ENCODE results near the gene BCAS3.

The BCAS3 gene

DNA sequence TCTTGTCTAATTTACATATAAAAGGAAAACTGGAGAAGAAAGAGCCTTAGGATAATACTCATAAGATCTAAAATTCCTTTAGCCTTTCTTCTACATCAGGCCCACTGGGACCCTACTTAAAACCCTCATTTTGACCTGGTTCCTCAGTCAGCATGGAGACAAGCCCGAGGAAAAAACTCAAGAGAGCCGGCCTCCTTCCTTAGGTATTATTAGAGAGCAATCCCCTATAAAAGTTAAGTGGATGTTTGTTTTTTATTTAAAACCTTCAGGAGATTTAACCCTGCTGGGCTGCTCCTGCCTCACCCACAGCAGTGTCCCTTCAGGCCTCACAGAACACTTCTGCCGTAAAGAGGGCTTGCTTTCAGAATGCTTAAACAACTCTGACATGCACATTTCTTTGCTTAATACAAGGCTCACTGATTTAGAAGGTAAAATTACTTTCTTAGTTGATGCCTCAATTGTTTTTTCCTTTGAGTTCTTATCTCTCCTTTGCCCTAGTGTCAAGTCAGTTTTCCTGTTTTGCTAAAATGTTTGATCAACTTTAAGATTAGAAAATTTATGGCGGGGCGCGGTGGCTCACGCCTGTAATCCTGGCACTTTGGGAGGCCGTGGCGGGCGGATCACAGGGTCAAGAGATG, 576.4 kb downstream of the BCAS3 start:
- no peak for DNase-seq (ENCODE audit: low read depth)

DNA sequence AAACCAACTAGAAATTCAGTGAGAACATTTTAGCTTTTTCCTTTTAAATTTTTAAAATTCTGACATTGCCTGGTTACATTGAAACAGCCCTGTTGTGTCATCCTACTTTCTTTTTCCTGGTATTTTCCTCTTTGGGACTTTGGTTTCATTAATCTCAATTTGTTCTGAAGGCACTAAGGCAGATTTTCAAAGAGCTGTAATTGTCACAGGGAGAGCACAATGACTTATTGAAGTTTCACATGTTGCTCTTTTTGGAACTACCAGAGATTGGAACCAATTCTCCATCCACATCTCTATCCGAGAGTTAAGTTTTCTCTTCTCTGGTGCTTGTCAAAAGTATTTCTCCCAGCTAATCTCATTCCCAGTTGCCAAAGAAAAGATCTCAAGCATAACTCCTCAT, 577.3 kb downstream of the BCAS3 start:
- DNase-seq (ENCODE audit: low read depth), result no peak

DNA sequence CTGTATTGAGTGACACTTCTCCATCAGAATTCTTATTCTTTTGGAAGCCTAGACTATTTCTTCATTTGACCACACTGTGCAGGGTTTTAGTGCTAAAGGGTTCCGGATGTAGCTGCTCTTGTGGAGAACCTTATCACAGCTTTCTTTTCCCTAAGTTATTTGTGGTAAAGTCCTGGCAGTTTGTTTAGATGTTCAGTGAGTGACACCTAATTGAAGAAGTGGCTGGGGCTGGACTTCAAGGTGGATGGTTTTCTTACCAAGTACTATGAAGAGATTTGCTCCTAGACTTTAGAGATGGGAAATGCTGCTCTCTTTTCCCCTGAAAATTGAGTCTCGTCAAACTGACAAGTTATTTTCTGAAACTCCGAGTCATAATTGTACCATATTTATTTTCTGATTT, 578.0 kb downstream of the BCAS3 start:
- no peak for DNase-seq (ENCODE audit: low read depth)

DNA sequence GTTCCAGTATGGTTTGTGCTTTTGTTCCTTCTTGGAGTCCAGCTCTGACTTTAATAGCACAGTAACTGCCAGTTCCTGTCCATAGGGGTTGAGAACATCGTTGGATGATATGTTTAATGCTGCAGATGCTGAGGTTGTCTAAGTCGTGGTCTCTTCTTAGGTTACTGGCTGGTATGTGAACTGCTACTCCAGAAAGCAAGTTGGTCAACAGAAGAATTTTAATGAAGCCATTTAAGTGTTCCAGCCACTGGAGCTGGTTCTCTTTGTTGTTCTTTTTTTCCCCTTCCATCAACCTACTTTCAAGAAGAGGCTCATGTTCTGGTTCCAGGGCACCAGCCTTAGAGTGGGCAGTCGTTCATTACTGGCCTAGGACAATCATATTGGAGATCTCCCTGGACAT, 581.7 kb downstream of the BCAS3 start:
- DNase-seq (ENCODE audit: low read depth), result no peak

DNA sequence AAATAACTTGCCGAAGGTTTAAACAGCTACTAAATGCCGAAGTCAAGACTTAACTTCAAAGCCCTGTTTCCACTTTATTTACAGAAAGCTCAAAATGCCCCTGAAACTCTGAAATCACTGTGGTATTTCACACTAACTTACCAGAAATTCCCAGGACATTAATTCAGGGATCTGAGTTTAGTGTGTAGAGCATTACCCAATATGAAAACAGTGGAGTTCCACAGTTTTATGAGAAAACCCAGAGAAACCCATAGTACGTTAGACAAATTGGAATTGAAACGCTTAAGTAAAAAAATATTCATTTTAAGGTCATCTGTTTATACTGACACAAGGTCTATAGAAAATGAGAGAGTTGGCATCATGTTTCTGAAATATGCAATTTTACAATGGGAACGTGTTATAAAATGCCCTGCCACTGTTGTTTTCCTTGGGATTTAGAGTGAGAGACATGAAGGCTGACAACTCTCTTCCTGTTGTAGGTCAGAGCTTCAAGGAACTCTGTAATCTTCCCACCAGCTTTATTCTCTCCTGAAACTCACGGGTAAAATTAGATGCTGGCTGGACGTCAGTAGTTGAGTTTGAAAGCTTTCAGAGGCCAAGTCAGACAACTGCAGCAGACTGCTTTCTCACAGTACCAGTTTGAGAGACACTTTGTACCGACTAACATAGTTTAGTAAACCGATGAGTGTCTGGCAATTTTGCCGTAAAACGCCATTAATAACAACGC, 582.6 kb downstream of the BCAS3 start:
- DNase-seq (ENCODE audit: low read depth), result no peak

DNA sequence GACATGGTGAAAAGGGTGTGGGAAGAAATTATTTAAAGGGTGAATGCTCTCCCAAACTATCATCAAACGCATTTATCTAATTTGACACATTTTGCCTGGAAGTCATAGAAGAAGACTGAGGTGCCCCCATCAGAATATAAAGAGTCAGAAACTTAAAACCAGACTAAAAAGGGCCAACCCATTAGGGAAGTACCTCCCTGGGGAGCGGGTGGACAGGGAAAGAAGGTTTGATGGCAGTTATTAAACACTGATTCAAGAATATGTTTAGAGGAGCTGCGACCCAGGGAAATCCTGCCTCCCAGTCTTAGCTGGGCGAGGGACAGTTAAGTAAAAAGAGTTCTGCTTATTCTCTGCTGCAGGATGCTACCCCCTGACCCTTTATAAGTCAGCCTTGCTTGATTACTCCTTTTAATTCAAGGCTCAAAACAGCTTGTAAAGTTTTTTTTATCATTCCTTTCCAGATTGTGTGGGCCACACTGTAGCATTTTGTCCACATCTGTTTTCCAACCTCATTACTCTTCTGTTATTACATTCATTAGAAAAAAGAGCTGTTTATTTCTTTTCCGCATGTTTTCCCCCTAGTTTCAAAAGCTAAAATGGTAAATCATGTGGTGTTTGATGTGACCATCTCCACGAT, 583.5 kb downstream of the BCAS3 start:
- DNase-seq (ENCODE audit: low read depth), result no peak

DNA sequence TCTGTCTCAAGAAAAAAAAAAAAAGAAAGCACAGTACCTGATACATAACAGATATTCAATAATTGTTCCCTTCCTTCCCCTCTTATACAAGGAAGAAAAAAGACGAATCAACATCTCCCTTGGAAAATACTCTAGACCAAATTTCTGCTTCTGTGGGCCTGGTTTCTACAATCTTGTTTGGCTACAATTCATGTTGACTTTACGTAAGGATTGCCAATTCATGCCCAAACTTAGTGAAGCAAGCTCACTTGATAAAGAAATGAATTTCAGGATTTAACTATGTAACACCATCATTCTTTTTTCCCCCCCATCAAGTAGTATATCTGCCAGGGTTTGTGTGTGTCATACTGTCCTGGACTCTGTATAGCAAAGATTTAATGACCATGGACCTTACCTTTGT, 587.7 kb downstream of the BCAS3 start:
- no peak for DNase-seq (ENCODE audit: low read depth)

DNA sequence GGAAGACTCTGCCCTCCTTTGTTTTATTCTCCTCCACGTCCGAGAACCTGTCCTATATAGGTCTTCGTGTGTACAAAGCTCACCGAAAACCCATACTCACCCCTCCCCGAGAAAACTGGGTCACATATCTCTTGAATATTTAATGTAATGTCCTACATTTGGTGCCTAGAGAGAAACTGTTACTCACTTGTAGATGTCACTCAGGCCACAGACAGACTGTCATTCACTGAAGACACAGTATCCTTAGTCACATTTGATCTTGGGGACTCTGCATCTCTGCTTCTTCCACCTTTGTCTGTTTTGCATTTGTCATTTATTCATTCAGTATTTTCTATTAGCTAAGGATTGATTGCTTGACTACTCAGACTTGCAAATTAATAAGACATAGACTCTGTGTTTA, 590.2 kb downstream of the BCAS3 start:
- no peak for DNase-seq (ENCODE audit: low read depth)

DNA sequence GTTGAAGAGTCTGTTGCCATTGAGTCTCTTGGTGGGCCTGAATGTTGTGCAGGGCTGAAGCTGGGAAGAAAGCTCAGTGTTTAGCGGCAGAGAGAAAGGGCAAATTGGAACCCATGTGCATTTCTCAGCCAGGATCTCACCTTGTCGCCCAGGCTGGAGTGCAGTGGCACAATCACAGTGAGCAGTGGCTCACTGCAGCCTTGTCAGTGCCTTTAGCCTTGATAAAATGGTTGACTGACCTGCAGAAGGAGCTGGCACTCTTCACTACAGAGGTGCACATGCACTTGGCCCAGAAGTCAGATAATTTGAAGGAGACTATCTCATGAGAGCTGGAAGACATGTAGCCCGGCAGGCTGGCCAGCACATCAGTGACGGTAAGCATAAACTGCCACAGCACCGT, 597.7 kb downstream of the BCAS3 start:
- no peak for DNase-seq (ENCODE audit: low read depth)

DNA sequence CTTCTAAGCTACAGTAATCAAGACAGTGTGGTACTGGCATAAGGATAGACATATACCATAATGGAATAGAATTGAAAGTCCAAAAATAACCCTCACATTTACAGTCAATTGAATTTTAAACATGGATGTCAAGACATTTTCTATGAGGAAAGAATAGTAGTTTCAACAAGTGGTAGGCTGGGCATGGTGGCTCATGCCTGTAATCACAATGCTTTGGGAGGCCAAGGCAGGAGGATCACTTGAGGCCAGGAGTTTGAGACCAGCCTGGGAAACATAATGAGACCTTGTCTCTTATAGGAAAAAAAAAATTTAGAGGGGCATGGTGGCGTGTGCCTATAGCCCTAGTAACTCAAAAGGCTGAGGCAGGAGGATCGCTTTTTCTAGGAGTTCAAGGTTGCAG, 599.2 kb downstream of the BCAS3 start:
- DNase-seq (ENCODE audit: low read depth), result no peak

DNA sequence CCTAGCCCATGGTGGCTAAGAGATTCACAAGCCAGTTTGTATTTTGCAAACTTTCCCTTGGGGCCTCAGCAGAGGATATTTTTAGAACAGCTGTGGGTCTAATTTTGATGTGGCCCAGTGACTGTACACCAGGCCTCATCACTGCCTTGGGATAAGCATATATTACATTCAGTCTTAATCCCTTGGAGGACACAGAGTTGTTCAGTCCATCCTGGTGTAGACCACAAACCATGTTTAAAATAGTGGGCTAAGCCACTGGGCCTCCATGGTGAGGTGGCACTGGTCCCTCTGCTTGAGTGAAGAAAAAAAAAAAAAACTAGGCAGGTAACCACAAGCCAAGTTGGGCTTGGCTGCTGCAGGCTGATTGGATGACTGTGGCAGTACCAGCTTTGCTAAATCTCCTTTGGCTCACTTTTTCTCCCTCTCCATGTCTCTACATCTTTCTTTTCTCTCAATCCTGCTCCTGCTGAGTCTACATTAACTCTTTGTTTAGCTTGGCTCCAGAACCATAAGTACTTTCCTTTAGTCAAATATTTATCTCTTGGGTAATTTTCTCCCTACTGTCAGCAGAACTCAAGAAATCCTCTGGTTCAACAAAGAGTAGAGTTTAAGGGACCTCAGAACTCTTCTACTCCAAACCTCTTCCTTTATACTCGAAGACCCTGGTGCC, 602.0 kb downstream of the BCAS3 start:
- DNase-seq (ENCODE audit: low read depth), result no peak

DNA sequence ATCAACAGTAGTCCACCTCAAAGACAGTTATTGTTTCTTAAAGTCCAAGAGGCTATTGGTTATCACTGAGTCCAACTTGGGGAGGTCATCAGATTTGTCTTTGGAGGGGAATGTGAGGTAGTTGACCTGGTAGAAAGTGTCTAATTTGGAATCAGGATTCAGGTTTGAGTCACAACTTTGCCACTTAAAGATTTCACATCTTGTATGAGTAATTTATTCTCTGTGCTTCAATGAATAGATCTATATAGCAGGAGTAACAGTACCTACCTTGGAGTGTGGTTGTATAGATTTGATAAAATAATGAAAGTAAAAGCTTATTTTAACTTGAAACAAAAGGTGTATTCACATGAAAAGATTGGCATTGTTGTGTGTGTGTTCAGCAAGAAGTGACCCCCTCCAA, 602.7 kb downstream of the BCAS3 start:
- DNase-seq (ENCODE audit: low read depth), result no peak

DNA sequence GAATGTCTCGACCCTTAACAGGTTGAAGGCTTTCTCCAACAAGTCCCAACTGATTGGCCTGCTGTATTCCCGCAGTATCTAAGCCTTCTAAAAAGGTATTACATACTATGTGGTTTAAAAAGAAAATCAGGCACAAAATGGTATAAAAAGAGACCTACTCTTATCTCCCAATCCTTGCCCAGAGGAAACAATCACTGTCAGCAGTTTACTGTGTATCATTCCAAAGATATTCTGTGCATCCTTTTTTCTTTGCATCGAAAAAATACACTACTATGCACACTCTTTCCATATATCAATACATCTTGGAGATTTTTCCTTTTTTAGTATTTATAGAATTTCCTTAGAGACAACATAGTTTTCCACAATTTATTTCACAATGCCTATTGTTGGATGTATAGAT, 603.2 kb downstream of the BCAS3 start:
- DNase-seq (ENCODE audit: low read depth), result no peak

DNA sequence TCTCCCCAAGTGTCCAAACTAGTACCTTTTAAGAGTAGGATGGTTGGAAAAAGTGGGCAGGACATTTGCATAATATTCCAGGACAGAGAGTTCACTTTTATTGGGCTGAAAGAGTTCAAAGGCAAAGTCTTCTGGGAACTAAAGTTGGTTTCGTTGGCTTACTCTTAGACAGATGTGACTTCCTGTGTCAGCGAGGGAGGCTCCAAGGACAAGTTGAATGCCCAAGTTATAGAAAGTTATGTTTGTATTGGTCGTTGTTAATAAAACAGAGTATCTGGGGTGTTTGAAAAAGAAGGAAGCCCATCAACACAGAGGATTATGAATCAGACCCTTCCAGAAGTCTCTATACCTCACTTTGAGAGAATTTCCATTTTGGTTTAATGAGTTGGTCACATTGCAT, 604.7 kb downstream of the BCAS3 start:
- no peak for DNase-seq (ENCODE audit: low read depth)

DNA sequence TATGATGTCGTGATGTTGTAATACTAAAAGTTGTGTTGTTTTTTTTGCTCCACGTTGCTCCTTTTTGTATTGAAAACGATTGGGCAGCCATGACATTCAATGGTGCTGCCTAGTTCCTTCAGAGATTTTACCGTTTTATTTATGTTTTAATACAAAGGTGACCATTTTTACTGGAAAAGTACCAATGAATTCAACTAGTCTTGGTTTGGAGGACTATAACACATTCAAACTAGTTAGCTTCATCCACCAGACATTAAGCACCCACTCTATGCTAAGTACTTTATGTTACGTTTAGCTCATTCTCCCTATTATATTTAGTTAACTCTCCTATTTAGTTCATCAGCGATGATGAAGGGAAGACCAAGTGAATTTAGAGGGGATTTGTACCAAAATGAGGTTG, 605.4 kb downstream of the BCAS3 start:
- no peak for DNase-seq (ENCODE audit: low read depth)

DNA sequence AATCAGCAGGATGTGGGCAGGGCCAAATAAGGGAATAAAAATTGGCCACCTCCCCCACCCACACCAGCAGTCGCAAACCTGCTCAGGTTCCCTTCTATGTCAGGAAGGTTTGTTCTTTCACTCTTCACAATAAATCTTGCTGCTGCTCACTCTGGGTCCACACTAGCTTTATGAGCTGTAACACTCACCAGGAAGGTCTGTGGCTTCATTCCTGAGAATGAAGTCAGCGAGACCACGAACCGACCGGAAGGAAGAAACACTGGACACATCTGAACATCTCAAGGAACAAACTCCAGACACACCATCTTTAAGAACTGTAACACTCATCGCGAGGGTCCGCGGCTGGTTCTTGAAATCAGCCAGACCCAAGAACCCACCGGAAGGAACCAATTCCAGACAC, 606.5 kb downstream of the BCAS3 start:
- peak; percentile 53 for DNase-seq (ENCODE audit: low read depth)

DNA sequence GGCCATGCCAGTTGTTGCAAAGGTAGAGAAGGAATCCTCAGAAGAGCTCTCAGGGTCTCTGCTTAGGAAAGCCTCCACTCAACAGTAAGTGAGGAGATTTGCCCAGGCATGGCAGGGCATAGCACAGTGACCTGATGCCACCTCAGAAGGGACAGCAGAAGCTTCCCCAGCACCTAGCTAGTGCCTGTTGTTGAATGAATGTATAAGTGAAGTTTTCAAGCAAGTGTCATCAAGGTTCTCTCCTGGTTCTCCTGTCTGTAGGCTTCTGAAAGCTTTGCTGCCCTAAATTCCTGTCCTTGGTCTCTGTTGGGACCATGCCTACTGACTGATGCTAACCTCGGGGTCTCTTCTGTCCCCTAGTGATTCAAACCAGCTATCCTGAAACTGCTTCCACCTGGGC, 607.1 kb downstream of the BCAS3 start:
- no peak for DNase-seq (ENCODE audit: low read depth)

DNA sequence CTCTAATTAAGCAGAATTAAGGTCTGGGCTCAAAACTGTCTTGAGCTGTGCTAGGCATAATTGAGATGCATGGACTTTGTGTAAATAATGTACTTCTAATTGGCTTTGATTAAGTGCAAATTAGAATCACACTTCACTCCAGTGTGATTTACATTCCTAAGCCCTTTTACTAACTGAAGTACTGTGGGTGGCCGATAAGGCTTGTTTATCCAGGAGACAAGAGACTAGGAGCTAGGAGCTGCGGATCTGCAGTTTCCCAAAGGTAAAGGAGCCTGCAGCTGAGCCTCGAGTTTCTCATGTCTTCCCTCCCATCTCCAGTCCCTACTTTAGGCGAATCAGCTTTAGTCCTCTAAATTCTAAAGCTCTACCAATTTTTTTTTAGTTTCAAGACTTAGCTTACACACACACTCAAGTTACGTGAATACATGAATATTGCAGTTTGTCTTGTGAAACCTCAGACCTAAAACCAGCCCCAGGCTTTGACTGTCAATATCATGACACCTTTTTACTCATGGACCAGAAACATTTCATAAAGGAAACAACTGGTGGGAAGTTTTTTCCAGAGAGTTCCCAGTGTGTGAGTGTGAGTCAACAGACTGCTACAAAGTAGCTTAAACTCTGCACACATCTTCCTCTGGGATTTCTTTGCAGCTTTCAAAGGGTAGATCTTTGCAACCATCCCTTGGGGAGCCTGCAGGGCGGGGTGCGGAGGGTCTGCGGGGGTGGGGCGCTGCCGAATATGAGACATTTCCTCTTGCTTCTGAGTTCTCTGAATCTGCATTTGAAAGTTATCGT, 608.1 kb downstream of the BCAS3 start:
- peak; percentile 54 for DNase-seq (ENCODE audit: low read depth)

DNA sequence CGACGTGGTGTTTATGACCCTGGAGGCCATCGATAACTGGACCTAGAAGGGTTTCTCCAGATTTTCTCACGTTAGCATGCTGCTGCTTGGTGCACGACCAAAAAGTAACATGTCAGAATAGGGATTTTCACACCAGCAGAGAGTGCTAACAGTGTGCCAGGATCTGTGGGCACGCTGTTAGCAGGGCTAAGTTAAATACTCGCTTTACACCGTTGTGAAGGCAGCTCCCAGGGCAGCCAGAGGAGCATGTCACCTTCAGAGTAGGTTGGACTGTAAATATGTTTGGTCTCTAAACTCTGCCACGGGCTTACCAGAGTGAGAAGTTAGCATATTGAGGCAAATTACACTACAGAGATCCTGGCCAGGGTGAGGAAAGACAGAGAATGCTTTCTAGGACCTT, 608.8 kb downstream of the BCAS3 start:
- no peak for DNase-seq (ENCODE audit: low read depth)

DNA sequence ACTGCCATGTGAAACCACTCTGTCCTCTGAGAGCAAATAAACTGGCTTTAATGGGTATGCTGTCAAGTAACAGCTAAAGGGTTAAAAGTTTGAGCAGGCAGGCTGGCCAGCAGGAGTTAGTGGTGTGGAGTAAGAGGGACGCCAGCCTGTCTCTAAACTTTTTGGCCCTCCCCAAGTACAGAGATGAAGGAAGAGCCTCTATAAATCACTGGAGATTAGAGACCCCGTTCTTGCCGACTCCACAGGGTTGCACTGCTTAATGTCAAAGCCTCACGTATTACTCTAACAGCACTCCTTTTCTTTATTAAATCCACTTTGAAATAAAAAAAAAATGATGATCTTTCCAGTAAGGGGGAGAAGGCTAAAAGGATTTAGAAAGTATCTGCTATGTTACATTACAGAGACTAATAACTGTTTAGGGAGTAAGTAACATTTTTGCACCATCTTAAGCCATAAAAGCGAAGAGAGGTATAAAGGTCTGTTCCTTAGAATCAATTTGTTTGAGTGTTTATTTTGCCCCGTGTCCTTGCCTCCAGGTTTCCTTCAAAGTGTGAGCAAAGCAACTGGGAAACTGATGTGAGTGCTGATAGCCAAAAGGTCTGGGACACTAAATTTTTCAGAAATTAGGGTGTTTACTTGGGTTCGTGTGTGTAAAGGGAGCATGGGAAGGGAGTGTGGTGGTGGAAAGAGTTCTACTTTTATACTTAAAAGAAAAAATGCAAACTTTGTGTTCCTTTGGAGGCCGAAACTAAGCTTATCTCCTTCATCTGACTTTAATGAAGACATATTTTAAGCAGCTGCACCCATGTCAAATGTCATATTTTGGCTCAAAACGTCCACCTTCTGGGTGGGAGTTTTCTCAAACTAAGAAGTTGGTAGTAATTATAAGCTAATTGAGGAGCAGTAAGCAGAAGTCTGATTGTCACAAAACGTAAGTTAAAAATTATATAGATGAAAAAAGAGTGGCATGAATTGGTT, 612.0 kb downstream of the BCAS3 start:
- no peak for DNase-seq (ENCODE audit: low read depth)
